HL-60/S4 (cell line): ENCODE data around the gene PCDHGA1.
"Not testable (repeated sequence)": the region's sequence is repeated elsewhere in the genome, so short reads cannot be mapped to it uniquely, and the experiment has no call there.

Source experiments
- in situ Hi-C: fragments of 300-500 bp; cut with MboI; formaldehyde crosslinking; loops from 2 replicates; pipeline ENCODE4 v1.14.3; 2022; ENCODE audit warnings: low sequenced_read_pairs

PCDHGA1 gene

DNA sequence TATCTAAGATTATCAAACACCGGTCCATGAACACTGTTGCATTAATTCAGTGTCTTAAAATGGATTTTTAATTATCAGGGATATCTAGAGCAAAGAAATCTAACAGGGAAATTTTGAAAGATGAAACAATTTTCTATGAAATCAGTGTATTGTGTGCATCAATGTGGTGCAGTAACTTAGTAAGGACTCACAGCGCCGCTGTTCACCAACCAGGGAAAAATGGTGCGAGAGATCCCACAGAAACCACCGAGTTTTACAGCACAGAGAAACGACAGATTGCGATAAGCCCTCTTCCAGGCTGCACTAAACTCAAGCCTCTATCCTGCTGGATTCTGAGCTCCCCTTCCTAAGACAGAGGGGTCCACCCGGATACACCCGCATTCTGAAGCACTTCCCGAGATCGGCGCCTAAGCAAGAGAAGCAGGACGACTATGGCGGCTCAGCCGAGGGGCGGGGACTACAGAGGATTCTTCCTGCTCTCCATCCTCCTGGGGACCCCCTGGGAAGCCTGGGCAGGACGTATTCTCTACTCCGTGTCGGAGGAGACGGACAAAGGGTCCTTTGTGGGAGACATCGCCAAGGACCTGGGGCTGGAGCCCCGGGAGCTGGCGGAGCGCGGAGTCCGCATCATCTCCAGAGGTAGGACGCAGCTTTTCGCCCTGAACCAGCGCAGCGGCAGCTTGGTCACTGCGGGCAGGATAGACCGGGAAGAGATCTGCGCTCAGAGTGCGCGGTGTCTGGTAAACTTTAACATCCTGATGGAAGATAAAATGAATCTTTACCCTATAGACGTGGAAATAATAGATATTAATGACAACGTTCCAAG is 52.4 kb downstream of the PCDHGA1 start, which contains the start of gene PCDHGA7:
TSS of gene PCDHGA7 (plus strand) at position 274 of the 826 bp plus-strand sequence. CDS start at position 432, 158 bp downstream.
- in situ Hi-C loops: no loop called here

DNA sequence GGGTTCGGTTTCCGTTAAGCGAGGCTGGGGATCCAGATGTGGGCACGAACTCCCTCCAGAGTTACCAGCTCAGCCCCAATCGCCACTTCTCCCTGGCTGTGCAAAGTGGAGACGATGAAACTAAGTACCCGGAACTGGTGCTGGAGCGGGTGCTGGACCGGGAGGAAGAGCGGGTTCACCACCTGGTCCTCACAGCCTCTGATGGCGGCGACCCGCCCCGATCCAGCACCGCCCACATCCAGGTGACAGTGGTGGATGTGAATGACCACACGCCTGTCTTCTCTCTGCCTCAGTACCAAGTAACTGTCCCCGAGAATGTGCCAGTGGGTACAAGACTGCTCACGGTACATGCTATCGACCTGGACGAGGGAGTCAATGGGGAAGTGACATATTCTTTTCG is 53.0 kb downstream of the PCDHGA1 start:
- in situ Hi-C loops: no loop called here

DNA sequence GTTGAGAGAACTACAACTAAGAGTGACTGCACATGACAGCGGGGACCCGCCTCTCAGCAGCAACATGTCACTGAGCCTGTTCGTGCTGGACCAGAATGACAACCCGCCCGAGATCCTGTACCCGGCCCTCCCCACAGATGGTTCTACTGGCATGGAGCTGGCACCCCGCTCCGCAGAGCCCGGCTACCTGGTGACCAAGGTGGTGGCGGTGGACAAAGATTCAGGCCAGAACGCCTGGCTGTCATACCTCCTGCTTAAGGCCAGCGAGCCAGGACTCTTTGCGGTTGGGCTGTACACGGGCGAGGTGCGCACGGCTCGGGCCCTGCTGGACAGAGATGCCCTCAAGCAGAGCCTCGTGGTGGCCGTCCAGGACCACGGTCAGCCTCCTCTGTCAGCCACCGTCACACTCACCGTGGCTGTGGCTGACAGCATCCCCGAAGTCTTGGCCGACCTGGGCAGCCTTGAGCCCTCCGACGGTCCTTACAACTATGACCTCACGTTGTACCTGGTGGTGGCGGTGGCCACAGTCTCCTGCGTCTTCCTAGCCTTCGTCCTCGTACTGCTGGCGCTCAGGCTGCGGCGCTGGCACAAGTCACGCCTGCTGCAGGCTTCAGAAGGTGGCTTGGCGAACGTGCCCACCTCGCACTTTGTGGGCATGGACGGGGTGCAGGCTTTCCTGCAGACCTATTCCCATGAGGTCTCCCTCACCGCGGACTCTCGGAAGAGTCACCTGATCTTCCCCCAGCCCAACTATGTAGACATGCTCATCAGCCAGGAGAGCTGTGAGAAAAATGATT is 54.4 kb downstream of the PCDHGA1 start:
- in situ Hi-C loops: no loop called here

DNA sequence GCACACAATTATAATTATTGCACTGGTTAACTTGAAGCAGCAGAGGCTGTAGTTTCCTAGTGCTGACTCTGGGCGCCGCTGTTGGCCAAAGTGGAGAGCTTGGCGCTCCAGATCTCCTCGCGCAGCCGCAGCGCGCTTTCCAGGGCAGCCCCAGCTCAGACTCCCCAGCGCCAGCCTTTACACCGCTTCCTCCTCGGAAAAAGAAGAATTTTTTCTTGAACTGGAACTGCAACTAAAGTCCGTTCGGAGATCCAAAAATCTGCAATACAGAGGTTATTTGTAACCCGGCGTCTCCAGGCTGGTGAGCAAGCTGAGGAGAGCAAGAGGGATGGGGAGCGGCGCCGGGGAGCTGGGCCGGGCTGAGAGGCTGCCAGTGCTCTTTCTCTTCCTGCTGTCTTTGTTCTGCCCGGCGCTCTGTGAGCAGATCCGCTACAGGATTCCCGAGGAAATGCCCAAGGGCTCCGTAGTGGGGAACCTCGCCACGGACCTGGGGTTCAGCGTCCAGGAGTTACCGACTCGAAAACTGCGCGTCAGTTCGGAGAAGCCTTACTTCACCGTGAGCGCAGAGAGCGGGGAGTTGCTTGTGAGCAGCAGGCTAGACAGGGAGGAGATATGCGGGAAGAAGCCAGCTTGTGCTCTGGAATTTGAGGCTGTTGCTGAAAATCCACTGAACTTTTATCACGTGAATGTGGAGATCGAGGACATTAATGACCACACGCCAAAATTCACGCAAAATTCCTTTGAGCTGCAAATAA is 57.4 kb downstream of the PCDHGA1 start, which contains the start of gene PCDHGB4:
TSS of gene PCDHGB4 (plus strand) at position 142 of the 755 bp plus-strand sequence. CDS start at position 329, 187 bp downstream.
- in situ Hi-C loops: not testable (repeated sequence)

DNA sequence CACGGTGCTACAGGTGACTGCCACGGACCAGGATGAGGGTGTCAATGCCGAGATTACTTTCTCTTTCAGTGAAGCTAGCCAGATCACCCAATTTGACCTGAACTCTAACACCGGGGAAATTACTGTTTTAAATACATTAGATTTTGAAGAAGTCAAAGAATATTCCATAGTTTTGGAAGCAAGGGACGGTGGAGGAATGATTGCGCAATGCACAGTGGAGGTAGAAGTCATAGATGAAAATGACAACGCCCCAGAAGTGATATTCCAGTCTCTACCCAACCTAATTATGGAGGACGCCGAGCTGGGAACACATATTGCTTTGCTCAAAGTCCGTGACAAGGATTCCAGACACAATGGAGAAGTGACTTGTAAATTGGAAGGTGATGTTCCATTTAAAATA is 58.3 kb downstream of the PCDHGA1 start:
- in situ Hi-C loops: no loop called here

DNA sequence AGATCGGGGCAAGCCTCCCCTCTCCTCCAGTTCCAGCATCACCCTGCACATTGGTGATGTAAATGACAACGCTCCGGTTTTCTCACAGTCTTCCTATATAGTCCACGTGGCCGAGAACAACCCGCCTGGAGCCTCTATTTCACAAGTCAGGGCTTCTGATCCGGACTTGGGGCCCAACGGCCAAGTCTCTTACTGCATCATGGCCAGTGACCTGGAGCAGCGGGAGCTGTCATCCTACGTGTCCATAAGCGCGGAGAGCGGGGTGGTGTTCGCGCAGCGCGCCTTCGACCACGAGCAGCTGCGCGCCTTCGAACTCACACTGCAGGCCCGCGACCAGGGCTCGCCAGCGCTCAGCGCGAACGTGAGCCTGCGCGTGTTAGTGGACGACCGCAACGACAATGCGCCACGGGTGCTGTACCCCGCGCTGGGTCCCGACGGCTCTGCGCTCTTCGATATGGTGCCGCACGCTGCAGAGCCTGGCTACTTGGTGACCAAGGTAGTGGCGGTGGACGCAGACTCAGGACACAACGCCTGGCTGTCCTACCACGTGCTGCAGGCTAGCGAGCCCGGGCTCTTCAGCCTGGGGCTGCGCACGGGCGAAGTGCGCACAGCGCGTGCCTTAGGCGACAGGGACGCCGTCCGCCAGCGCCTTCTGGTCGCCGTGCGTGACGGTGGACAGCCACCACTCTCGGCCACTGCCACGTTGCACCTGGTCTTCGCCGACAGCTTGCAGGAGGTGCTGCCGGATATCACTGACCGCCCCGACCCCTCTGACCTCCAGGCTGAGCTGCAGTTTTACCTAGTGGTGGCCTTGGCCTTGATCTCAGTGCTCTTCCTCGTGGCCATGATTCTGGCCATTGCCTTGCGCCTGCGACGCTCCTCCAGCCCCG is 59.1 kb downstream of the PCDHGA1 start:
- in situ Hi-C loops: no loop called here

DNA sequence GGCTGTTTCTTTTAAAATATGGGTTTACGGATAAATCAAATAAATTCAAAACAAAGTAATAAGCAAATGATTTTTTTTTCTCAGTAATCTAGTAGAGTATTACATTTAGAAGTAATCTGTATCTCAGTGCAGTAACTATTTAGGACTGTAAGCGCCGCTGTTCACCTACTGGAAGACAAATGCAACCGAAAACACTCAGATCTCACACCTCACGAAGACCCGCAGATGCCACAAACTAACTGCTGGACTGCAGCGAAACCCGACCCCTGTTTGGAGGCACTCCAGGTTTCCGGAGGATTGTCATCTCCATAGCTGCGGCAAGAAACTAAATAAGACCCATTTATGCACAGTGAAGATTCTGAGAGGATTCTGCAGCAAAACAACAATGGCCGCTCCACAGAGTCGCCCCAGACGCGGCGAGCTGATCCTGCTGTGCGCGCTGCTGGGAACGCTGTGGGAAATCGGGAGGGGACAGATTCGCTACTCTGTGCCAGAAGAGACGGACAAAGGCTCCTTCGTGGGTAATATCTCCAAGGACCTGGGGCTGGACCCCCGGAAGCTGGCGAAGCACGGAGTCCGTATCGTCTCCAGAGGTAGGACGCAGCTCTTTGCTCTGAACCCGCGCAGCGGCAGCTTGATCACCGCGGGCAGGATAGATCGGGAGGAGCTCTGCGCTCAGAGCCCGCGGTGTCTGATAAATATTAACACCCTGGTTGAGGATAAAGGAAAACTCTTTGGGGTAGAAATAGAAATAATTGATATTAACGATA is 62.3 kb downstream of the PCDHGA1 start, which contains the start of gene PCDHGA8:
TSS of gene PCDHGA8 (plus strand) at position 205 of the 770 bp plus-strand sequence. CDS start at position 386, 181 bp downstream.
- in situ Hi-C loops: no loop called here

DNA sequence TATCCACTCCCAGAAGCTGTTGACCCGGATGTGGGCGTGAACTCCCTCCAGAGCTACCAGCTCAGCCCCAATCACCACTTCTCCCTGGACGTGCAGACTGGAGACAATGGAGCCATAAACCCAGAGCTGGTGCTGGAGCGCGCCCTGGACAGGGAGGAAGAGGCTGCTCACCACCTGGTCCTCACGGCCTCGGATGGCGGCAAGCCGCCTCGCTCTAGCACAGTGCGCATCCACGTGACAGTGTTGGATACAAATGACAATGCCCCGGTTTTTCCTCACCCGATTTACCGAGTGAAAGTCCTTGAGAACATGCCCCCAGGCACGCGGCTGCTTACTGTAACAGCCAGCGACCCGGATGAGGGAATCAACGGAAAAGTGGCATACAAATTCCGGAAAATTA is 63.0 kb downstream of the PCDHGA1 start:
- in situ Hi-C loops: no loop called here

DNA sequence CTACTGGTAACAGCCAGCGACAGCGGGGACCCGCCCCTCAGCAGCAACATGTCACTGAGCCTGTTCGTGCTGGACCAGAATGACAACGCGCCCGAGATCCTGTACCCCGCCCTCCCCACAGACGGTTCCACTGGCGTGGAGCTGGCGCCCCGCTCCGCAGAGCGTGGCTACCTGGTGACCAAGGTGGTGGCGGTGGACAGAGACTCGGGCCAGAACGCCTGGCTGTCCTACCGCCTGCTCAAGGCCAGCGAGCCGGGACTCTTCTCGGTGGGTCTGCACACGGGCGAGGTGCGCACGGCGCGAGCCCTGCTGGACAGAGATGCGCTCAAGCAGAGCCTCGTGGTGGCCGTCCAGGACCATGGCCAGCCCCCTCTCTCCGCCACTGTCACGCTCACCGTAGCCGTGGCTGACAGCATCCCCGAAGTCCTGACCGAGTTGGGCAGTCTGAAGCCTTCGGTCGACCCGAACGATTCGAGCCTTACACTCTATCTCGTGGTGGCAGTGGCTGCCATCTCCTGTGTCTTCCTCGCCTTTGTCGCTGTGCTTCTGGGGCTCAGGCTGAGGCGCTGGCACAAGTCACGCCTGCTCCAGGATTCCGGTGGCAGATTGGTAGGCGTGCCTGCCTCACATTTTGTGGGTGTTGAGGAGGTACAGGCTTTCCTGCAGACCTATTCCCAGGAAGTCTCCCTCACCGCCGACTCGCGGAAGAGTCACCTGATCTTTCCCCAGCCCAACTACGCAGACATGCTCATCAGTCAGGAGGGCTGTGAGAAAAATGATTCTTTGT is 64.3 kb downstream of the PCDHGA1 start:
- in situ Hi-C loops: not testable (repeated sequence)

DNA sequence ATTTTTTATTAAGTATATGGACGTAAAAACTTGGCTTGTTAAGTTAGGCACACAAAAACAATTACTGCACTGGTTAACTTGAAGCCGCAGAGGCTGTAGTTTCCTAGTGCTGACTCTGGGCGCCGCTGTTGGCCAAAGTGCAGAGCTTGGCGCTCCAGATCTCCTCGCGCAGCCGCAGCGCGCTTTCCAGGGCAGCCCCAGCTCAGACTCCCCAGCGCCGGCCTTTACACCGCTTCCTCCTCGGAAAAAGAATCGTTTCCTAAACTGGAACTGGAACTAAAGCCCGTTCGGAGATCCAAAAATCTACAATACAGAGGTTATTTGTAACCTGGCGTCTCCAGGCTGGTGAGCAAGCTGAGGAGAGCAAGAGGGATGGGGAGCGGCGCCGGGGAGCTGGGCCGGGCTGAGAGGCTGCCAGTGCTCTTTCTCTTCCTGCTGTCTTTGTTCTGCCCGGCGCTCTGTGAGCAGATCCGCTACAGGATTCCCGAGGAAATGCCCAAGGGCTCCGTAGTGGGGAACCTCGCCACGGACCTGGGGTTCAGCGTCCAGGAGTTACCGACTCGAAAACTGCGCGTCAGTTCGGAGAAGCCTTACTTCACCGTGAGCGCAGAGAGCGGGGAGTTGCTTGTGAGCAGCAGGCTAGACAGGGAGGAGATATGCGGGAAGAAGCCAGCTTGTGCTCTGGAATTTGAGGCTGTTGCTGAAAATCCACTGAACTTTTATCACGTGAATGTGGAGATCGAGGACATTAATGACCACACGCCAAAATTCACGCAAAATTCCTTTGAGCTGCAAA is 67.6 kb downstream of the PCDHGA1 start, which contains the start of gene PCDHGB5:
TSS of gene PCDHGB5 (plus strand) at position 192 of the 796 bp plus-strand sequence. CDS start at position 373, 181 bp downstream.
- in situ Hi-C loops: not testable (repeated sequence)

DNA sequence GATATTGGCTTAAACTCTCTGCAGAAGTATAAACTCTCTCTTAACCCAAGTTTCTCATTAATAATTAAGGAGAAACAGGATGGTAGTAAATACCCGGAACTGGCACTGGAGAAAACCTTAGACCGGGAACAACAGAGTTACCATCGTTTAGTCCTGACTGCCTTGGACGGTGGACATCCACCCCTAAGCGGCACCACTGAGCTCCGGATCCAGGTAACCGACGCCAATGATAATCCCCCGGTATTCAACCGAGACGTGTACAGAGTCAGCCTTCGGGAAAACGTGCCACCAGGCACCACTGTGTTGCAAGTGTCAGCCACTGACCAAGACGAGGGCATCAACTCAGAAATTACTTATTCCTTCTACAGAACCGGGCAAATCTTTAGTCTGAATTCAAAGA is 68.3 kb downstream of the PCDHGA1 start:
- in situ Hi-C loops: no loop called here

DNA sequence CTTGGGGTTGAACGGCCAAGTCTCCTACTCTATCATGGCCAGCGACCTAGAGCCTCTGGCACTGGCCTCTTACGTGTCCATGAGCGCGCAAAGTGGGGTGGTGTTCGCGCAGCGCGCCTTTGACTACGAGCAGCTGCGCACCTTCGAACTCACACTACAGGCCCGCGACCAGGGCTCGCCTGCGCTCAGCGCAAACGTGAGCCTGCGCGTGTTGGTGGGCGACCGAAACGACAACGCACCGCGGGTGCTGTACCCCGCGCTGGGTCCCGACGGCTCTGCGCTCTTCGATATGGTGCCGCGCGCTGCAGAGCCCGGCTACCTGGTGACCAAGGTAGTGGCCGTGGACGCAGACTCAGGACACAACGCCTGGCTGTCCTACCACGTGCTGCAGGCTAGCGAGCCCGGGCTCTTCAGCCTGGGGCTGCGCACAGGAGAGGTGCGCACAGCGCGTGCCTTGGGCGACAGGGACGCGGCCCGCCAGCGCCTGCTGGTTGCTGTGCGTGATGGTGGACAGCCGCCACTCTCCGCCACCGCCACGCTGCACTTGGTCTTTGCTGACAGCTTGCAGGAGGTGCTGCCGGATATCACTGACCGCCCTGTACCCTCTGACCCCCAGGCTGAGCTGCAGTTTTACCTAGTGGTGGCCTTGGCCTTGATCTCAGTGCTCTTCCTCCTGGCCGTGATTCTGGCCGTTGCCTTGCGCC is 69.4 kb downstream of the PCDHGA1 start:
- in situ Hi-C loops: no loop called here

DNA sequence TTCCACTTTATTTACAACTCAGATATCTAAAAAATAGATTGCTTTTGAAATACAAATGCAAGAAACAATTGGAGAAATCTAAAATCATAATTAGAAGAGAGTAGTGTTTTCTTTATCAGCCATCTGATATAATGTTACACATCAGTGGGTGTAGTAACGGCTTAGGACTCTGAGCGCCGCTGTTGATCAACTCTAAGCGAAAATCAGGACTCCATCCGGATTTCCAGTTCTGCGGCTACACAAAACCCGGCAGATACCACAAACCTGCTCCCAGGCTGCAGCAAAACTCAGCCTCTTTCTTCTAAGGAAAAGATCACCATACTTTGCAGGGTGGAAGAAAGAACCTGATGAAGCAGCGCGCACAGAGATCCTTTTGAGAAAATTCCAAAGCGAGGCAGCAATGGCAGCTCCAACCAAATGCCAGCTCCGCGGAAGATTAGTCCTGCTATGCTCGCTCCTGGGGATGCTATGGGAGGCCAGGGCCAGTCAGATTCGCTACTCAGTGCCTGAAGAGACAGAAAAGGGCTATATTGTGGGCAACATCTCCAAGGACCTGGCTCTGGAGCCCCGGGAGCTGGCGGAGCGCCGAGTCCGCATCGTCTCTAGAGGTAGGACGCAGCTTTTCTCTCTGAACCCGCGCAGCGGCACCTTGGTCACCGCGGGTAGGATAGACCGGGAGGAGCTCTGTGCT is 72.4 kb downstream of the PCDHGA1 start, which contains the start of gene PCDHGA9:
TSS of gene PCDHGA9 (plus strand) at position 226 of the 691 bp plus-strand sequence. CDS start at position 401, 175 bp downstream.
- in situ Hi-C loops: no loop called here

DNA sequence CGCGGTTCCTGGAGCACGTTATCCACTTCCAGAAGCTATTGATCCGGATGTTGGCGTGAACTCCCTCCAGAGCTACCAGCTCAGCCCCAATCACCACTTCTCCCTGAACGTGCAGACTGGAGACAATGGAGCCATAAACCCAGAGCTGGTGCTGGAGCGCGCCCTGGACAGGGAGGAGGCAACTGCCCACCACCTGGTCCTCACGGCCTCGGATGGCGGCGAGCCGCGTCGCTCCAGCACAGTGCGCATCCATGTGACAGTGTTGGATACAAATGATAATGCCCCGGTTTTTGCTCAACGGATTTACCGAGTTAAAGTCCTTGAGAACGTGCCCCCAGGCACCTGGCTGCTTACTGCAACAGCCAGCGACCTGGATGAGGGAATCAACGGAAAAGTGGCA is 73.1 kb downstream of the PCDHGA1 start:
- in situ Hi-C loops: no loop called here

DNA sequence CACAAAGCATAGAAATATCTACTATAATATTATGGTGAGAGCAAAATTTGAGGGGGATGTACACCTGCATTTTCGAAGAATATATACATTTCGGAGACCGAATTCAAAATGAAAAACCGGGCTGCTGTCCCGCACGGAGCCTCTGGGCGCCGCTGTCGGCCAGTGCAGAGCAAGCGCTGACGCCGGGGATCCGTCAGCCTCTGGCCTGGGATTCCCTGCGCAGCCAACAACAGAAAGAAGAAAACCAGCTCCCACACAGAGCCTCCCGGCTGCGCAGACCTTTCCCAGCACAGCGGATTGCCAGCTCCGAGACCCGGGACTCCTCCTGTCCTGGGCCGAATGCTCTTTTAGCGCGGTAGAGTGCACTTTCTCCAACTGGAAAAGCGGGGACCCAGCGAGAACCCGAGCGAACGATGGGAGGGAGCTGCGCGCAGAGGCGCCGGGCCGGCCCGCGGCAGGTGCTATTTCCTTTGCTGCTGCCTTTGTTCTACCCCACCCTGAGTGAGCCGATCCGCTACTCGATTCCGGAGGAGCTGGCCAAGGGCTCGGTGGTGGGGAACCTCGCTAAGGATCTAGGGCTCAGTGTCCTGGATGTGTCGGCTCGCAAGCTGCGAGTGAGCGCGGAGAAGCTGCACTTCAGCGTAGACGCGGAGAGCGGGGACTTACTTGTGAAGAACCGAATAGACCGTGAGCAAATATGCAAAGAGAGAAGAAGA is 77.6 kb downstream of the PCDHGA1 start, which contains the start of gene PCDHGB6:
TSS of gene PCDHGB6 (plus strand) at position 232 of the 716 bp plus-strand sequence. CDS start at position 414, 182 bp downstream.
- in situ Hi-C loops: not testable (repeated sequence)
